IMR-90 (cell line): Measurements from ENCODE around the gene RPTOR.

ENCODE experiments used
- CTCF ChIP-seq: conservative IDR thresholded peaks from 2 replicates; pipeline ENCODE4 v1.5.1; 2012; ENCODE audit warnings: mild to moderate bottlenecking, low read depth, low read length, improper control_type of control experiment
- ELK1 ChIP-seq: fragments of 150-350 bp; IDR thresholded peaks from 2 replicates; pipeline ENCODE4 v1.6.1; 2016; ENCODE audit warnings: low read depth, mild to moderate bottlenecking, low read length, moderate library complexity, borderline replicate concordance
- MXI1 ChIP-seq: IDR thresholded peaks from 2 replicates; pipeline ENCODE4 v1.6.1; 2012; ENCODE audit warnings: low read depth, mild to moderate bottlenecking, low read length, moderate library complexity, borderline replicate concordance
- POLR2A ChIP-seq: IDR thresholded peaks from 2 replicates; pipeline ENCODE4 v1.6.1; 2012; ENCODE audit warnings: mild to moderate bottlenecking, low read depth, low read length
- RCOR1 ChIP-seq: IDR thresholded peaks from 2 replicates; pipeline ENCODE4 v1.6.1; 2012; ENCODE audit warnings: mild to moderate bottlenecking, low read length, improper control_type of control experiment; ENCODE audit not compliant: insufficient replicate concordance
- SMC3 ChIP-seq: fragments of 150-350 bp; IDR thresholded peaks from 2 replicates; pipeline ENCODE4 v1.6.1; 2016; ENCODE audit warnings: low read depth, mild to moderate bottlenecking, antibody characterized with exemption, low read length, moderate library complexity

DNA sequence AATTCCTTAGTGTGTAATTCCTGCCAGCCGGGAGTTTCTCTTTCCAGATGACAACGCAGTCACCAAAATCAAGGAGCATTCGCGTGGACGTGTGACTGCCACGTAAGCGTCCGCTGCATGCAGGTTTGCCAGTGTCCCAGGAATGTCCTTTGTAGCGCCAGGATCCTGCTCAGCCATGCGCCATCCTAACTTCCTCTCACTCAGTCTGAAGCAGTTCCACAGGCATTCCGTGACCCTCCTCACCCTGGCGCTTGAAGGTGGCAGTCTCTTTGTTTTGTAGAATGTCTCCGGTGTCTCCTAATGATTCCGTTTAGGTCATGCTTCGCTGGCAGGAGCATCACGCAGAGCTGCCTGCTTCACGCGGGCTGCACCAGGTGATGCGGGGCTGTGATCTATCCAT lies 88.6 kb downstream of the RPTOR start:
- no peak for TF ChIP-seq POLR2A
- TF ChIP-seq CTCF: no peak
- TF ChIP-seq ELK1: no peak
- TF ChIP-seq SMC3: no peak
- no peak for TF ChIP-seq MXI1
- TF ChIP-seq RCOR1: no peak
